ENCODE results near the gene NDUFS4.
"Not testable (repeated sequence)": the region's sequence is repeated elsewhere in the genome, so short reads cannot be mapped to it uniquely, and the experiment has no call there.

NDUFS4 gene
- 29.1 to 52.2 (median 39.6) reads per million in 17 experiments for total RNA-seq

DNA sequence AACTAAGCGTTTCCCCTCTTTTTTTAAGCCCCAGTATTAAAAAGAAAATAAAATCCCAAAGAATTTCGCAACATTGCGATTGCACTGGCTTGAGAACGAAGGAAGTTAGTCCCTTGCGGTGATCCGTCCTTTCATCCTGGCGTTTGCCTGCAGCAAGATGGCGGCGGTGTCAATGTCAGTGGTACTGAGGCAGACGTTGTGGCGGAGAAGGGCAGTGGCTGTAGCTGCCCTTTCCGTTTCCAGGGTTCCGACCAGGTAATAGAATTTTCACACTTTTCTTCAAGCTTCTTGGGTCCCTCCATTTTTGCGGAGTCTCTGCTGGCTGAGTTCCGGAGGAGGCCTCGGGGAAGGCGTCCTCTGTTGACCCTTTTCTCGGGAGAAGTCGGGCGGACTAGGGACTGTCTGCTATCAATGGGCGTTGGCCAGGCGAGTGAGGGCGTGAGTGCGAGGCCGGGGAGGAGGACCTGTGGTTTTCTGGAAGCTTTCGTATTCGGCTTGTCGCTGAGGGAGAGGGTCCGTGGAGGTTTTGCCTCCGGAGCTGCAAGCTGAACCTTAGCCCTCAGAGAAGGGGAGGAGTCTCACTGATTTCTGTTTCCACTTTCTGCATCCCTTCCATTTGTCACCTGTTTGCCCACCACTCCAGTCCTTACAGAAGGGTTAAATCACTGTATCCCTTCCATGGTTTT, at the start of gene NDUFS4:
NDUFS4 (plus strand) TSS at position 134 of the 686 bp plus-strand sequence; CDS start at position 158, 24 bp downstream.
- peak; percentile 89 to 94 (median 92) for DNase-seq

GRCh38 chr5:53512539-53512938, 47.9 kb upstream of the NDUFS4 start:
- DNase-seq, result no peak

DNA sequence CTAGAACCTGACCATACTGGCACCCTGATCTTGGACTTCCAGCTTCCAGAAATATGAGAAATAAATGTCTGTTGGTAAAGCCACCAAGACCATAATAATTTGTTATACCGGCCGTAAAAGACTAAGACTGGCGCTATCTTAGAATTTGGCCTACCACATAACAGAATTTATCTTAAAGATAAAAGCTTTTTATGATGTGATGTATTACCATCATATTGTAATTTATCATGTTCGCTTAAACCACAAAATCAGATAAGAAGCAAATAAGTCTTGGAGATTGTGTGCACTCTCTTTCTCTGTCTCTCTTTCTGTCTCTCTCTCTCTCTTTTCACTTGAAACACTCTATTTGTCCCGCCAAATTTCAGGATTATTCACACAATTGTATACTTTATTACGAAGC, 44.5 kb upstream of the NDUFS4 start:
- no peak for DNase-seq

DNA sequence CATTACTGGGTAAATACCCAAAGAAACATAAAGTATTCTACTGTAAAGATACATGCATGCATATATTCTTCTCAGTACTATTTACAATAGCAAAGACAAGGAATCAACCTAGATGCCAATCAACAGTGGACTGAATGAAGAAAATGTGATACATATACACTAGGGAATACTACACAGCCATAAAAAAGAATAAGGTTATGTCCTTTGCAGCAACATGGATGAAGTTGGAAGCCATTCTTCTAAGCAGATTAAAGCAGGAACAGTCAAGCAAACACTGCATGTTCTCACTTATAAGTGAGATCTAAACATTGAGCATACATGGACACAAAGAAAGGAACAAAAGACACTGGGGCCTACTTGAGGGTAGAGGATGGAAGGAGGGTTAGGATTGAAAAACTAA, 39.6 kb upstream of the NDUFS4 start:
- no peak for DNase-seq

- DNase-seq, result peak in 1 of 4 experiments; percentile 3
These were observed 22.7 kb upstream of the NDUFS4 start for GRCh38 chr5:53537711-53538110.

DNA sequence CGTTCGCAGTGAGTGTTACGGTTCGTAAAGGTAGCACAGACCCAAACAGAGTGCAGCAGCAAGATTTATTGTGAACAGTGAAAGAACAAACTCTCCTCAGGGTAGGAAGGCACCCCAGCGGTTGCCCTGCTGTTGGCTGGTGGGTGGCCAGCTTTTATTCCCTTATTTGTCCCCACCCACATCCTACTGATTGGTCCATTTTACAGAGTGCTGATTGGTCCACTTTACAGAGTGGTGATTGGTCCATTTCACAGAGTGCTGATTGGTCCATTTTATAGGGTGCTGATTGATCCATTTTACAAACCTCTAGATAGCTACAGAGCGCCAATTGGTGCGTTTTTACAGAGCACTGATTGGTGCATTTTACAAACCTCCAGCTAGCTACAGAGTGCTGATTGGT, 19.7 kb upstream of the NDUFS4 start:
- DNase-seq, result not testable (repeated sequence)

- no peak for DNase-seq
These were observed 18.6 kb upstream of the NDUFS4 start for GRCh38 chr5:53541859-53542258.

GRCh38 chr5:53542926-53543325, 17.5 kb upstream of the NDUFS4 start:
- DNase-seq, result peak in 1 of 4 experiments; percentile 5

- DNase-seq, result no peak
These were observed 17.0 kb upstream of the NDUFS4 start for GRCh38 chr5:53543401-53543800.

- DNase-seq, result no peak
These were observed 14.7 kb upstream of the NDUFS4 start for GRCh38 chr5:53545744-53546143.

DNA sequence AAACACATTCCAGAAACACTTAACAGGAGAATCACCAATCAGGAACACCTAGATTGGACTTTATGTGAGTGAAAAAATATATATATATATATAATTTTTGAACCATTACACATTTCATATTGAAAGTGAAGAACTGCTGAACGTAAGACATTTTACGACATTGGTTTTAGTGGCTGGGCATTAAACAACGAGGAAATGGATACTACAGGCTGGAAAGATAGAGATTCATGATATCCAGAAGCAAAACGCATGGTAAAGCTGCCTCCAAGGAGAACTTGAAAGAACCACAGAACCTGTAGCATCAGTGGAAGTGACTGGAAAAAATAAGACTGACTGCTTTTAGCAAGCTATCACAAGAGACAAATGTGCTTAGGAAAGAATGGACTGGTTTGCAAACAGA, 13.2 kb upstream of the NDUFS4 start:
- no peak for DNase-seq

DNA sequence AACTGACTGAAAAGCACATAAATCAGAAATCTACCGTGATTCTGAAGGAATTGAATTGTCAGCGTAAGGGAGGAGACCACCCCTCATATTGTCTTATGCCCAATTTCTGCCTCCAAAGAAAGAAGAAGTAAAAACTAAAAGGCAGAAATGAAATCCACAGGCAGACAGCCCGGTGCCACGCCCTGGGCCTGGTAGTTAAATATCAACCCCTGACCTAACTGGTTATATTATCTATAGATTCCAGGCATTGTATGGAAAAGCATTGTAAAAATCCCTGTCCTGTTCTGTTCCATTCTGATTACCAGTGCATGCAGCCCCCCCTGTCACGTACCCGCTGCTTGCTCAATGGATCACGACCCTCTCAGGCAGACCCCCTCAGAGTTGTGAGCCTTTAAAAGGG, 11.9 kb upstream of the NDUFS4 start:
- DNase-seq, result not testable (repeated sequence)

DNA sequence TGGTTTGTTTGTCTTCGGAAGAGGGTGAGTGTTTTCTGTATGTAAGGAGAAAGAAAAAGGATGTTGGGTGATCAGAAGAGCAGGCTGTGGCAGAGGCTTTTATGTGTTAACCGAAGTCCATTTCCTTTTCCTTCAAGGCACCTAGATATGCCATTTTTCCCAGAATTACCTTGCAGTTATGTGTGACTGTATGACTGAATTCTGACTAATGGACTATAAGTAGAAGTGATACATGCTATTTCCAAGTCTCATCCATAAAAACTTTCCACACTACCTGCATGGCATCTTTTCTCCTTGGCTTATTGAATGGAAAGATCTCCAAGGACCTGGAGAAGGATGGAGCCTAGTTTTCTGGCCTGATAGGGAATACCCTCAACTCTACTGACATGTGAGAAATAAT, 10.6 kb upstream of the NDUFS4 start:
- DNase-seq, result no peak

- no peak for DNase-seq
These were observed 7.9 kb upstream of the NDUFS4 start for GRCh38 chr5:53552561-53552960.

- DNase-seq, result no peak
These were observed 6.0 kb upstream of the NDUFS4 start for GRCh38 chr5:53554444-53554843.

GRCh38 chr5:53555160-53555559, 5.3 kb upstream of the NDUFS4 start:
- DNase-seq, result no peak

DNA sequence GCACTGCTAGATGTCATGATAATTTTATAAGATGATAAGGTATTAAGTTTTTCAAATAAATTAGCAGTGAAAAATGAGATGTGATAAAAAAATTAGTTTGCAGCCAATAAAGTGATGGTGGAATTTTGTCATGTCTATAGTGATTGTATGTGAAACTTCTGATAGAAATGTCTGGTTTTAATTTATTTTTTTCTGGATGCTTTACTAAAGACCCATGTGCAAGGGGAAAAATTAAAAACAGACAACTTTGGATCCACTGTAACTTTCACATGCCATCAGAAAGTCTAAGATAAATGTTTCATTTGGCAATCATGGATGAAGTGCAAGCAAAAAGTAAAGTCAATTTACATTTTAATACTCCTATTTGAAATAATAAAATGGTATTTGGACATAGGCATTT, 4.4 kb upstream of the NDUFS4 start:
- DNase-seq, result no peak

DNA sequence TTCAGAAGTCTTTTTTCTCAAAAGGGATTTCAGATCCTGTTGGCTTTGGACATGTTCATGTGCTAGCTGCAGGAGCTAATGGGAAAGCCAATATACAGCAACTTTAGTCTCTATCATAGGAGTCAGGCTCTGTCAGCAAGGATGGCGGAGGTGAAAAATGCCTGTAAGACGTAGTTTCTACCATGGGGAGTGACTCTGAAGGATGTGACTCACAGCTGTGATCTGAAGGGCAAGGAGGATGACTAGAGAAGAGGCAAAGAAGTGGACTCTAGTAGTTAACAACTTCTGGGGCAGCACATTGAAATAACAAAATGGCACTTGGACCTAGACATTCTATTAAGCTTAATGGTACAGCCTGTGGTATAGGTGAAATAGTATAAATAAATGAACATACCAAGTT, 3.1 kb upstream of the NDUFS4 start:
- DNase-seq, result no peak

DNA sequence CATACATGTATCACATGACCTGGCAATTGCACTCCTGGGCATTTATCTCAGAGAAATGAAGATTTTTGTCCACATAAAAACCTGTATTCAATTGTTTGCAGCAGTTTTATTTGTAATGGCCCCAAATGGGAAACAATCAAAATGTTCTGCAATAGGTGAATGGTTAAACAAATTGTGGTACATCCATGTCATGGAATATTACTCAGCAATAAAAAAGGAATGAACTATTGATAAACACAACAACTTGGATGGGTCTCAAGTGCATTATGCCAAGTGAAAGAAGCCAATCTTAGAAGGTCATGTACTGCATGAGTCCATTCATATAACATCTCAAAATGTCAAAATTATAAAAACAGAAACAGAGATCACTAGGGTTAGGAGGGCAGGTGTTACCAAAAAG, 1.5 kb upstream of the NDUFS4 start:
- no peak for DNase-seq

DNA sequence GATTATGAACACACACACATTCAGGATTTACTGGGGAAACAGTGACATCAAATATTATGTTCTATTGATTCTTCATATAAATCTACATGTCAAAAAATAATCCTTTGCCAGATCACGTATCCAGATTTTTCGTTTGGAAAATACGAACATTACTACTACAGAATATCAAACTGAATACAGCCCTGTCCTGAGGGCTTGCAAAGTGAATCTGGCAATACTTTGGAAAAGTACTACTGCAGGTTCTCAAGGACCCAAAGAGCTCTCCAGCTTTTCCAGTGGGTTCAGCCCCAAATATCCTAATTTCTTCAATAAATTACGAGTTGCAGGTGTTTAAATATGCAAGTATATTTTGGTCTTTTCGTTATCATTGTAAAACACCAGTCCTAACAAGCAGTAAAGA, 411 bp upstream of the NDUFS4 start:
- no peak for DNase-seq

- DNase-seq, result no peak
These were observed 8.0 kb downstream of the NDUFS4 start for GRCh38 chr5:53568401-53568800.

DNA sequence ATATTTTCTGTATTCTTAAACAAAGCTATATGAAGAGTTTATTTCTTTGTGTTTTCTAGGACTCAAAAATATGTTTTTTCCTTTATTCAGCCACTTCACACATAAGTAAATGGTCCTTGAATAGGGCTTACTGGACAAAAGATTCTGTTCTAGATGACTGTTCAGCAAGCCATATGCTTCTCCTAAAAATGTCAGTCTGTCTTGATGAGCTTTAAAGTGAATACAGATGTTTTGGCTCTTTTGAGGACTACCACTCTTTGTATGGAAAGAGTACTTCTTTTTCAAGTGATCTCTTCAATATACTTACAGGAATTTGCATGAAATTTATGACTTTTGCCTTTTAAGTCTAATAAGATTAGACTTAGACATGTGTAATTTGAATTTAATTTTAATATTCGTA, 8.4 kb downstream of the NDUFS4 start:
- DNase-seq, result no peak

GRCh38 chr5:53569453-53569852, 9.0 kb downstream of the NDUFS4 start:
- peak in 2 of 4 experiments; percentile 5 to 21 for DNase-seq

DNA sequence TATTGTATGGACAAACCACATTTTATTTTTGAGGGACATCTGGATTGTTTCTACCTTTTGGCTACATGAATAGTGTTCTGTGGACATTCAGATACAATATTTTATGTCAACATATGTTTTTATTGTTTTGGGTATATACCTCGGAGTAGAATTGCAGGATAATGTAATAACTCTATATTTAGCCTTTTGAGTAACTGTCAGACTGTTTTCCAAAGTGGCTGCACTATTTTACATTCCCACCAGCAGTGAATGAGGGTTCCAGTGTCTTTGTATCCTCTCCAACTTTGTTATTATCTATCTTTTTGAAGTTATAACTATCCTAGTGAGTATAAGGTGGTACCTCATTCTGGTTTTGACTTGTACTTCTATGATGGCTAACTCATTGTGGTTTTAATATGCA, 11.0 kb downstream of the NDUFS4 start:
- DNase-seq, result no peak

DNA sequence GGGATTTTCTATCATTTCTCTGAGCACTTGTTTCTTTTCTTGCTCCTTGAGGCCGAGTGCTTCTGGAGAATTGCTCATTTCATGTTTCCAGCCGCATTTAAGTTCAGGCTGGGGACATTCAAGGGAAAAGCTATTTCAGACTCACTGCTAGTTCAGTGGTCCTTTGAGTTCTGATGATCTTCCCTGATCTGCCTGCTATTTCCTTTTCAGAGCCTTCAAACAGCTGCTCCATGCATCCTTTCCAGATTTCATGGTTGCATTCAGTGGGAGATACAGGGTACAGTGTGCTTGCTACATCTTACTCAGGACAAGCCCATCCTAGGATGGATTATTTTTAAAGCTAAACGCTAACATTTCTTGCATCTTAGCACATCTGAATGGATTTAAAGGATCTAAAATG, 14.7 kb downstream of the NDUFS4 start:
- DNase-seq, result no peak
